Thoracic aorta (tissue), 2 donors: ENCODE results near the gene ZNRF3. TPM values are rescaled to one million over a fixed set of nuclear protein-coding genes. Genes with fewer than 3 reads are reported as not detected.

Experiments
- ATAC-seq: fragments of 150-250 bp; one replicate; pipeline ENCODE4 v1.8.0; 2017; ENCODE audit warnings: low read depth; ENCODE audit not compliant: insufficient number of reproducible peaks, low FRiP score
- DNase-seq: peaks from one replicate; pipeline ENCODE4 v3.0.0-alpha.2; 2020; ENCODE audit warnings: low spot score
- H3K27ac ChIP-seq, 2 donors: fragments of 200-600 bp; sonication (generic); 1 replicate in 1 of 2; 2 replicates in 1 of 2; pipeline ENCODE4 v1.5.1; 2016; ENCODE audit warnings: mild to moderate bottlenecking in 2 of 2, moderate library complexity in 2 of 2
- H3K27me3 ChIP-seq: fragments of 200-600 bp; sonication (generic); replicated peaks from 2 replicates; pipeline ENCODE4 v1.6.0; 2016; ENCODE audit warnings: mild to moderate bottlenecking; ENCODE audit not compliant: insufficient read depth
- H3K36me3 ChIP-seq: fragments of 200-600 bp; sonication (generic); one replicate; pipeline ENCODE4 v1.5.1; 2016
- H3K4me1 ChIP-seq, 2 donors: fragments of 200-600 bp; sonication (generic); 1 replicate in 1 of 2; 2 replicates in 1 of 2; pipeline versions ENCODE4 v1.5.1 to v1.6.0; 2016; ENCODE audit warnings: low read depth in 2 of 2, mild to moderate bottlenecking in 1 of 2; ENCODE audit not compliant: control insufficient read depth in 1 of 2
- H3K4me3 ChIP-seq: fragments of 200-600 bp; sonication (generic); 2 replicates; pipeline ENCODE4 v1.5.1; 2016; ENCODE audit warnings: mild to moderate bottlenecking
- H3K9me3 ChIP-seq: fragments of 200-600 bp; sonication (generic); 2 replicates; pipeline ENCODE4 v1.5.1; 2016
- total RNA-seq, 2 donors: library from RNA; depleted of rRNA; stranded (reverse); fragments of >200 nt; gene quantifications; one replicate each; pipeline versions ENCODE4 v1.1.0 to v1.2.3, GENCODE V29; 2016
- TF ChIP-seq, protein P1 (sequence below): fragments of 200-600 bp; sonication (generic); IDR thresholded peaks from one replicate; pipeline ENCODE4 v1.5.1; 2019; ENCODE audit warnings: antibody characterized with exemption

The ZNRF3 gene
- total RNA-seq, 2 donors from 2014 or later, result 17.2 to 23.1 TPM

DNA sequence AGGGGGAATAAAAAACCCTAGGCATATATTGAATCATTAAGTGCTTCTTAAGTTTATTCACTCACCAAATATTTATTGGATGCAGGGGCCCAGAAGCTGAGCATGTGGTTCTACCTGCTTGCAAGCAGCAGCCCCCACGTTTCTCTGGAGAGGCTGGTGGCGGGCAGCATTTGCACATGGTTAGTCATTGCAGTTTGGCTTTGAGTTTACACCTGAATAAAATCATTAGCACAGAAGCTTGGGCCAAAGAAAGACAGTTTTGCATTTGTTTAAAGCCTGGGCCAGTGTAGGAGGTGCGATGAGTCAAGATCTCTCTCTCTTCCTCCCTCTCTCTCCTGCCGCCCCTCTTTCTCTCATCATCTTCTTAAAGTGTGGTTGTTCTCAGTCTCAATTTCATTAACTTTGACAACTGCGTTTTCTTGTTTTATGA lies 105.7 kb downstream of the ZNRF3 start:
- Histone ChIP-seq H3K4me3 (no peak overlapping the region), H3K27ac (peak overlapping the region; percentile 29 to 59), H3K27me3 (no peaks in the 10 kb centered on the region), H3K36me3 (no peaks in the 10 kb centered on the region), H3K9me3 (no peaks in the 10 kb centered on the region), H3K4me1 (peaks cover 28 to 63% of the 10 kb centered on the region in 2 donors)
- DNase-seq (no peak), ATAC-seq (no peak)
- TF ChIP-seq, protein P1, sequence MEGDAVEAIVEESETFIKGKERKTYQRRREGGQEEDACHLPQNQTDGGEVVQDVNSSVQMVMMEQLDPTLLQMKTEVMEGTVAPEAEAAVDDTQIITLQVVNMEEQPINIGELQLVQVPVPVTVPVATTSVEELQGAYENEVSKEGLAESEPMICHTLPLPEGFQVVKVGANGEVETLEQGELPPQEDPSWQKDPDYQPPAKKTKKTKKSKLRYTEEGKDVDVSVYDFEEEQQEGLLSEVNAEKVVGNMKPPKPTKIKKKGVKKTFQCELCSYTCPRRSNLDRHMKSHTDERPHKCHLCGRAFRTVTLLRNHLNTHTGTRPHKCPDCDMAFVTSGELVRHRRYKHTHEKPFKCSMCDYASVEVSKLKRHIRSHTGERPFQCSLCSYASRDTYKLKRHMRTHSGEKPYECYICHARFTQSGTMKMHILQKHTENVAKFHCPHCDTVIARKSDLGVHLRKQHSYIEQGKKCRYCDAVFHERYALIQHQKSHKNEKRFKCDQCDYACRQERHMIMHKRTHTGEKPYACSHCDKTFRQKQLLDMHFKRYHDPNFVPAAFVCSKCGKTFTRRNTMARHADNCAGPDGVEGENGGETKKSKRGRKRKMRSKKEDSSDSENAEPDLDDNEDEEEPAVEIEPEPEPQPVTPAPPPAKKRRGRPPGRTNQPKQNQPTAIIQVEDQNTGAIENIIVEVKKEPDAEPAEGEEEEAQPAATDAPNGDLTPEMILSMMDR, result no peak

DNA sequence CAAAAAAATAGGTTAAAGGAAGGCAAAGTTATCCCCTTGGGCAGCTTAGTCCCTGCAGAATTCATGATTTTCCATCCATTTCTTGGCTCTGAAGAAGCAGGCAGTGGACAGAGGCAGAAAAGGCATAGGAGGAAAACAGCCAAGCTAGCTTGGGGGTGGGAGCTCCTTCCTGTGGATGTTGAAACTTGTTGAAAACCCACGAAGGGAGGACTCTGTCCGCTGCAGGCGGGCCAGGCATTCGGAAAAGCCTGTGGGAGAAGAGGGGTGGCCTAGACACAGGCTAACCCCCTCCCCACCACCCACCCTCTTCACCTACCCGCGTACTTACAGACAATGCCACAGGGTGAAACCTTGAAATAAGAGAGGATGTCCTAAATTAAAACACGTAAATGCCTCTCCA lies 106.1 kb downstream of the ZNRF3 start:
- H3K9me3 ChIP-seq, result no peaks in the 10 kb centered on the region
- H3K27me3 ChIP-seq, result no peaks in the 10 kb centered on the region
- TF ChIP-seq, protein P1, result no peak
- DNase-seq (no peak), ATAC-seq (no peak)
- peaks cover 28 to 63% of the 10 kb centered on the region in 2 donors for H3K4me1 ChIP-seq
- peak overlapping the region; percentile 29 to 59 for H3K27ac ChIP-seq
- H3K4me3 ChIP-seq, result no peak overlapping the region
- no peaks in the 10 kb centered on the region for H3K36me3 ChIP-seq

- no peaks in the 10 kb centered on the region for H3K27me3 ChIP-seq
- TF ChIP-seq, protein P1, result no peak
- ATAC-seq (no peak), DNase-seq (no peak)
- H3K4me1 ChIP-seq, result peaks cover 28 to 63% of the 10 kb centered on the region in 2 donors
- peak overlapping the region; percentile 29 to 59 for H3K27ac ChIP-seq
- no peaks in the 10 kb centered on the region for H3K36me3 ChIP-seq
- no peak overlapping the region for H3K4me3 ChIP-seq
- H3K9me3 ChIP-seq, result no peaks in the 10 kb centered on the region
Observed at GRCh38 chr22:28989912-28990311, 106.5 kb downstream of the ZNRF3 start.

DNA sequence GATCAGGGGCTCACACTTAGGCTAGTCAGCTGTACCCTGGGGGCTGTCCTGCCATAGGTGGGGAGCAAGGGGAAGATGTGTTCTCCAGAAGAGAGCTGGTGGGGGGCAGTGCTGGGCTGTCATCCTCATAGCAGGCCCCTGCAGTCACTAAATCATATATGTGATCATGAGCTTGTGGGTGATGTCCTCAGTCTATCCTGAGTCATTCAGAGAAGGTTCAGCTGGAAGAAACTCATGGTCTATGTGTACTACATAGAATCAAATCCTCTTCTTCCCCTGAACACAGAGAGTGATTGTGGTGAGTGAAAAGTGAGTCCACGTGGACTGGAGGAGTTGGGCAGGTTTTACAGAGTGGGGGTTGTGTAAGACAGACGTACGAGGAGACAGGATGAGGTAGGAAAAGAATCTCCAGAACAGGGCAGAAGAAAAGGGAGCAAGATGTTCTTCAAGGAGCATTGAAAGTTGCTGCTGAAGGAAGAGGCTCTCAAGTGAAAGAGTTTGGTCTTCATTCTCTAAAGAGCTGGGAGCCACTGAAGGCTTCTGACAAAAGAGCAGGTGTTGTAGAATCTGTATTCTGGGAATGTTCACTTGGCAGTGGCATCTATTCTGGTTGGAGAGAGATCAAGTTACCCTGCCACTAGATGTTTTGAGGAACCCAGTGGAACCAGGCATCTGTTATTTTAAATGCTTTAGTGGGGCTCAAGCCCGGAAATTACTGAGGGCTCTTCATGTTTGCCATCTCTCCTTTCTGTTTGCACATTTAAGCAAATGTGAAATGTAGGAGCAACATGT lies 109.4 kb downstream of the ZNRF3 start:
- H3K9me3 ChIP-seq, result no peaks in the 10 kb centered on the region
- no peak overlapping the region for H3K4me3 ChIP-seq
- no peaks in the 10 kb centered on the region for H3K27me3 ChIP-seq
- no peak overlapping the region for H3K27ac ChIP-seq
- TF ChIP-seq, protein P1, result no peak
- peaks cover 12 to 40% of the 10 kb centered on the region in 2 donors for H3K4me1 ChIP-seq
- H3K36me3 ChIP-seq, result no peaks in the 10 kb centered on the region
- no peak for ATAC-seq
- DNase-seq, result no peak

DNA sequence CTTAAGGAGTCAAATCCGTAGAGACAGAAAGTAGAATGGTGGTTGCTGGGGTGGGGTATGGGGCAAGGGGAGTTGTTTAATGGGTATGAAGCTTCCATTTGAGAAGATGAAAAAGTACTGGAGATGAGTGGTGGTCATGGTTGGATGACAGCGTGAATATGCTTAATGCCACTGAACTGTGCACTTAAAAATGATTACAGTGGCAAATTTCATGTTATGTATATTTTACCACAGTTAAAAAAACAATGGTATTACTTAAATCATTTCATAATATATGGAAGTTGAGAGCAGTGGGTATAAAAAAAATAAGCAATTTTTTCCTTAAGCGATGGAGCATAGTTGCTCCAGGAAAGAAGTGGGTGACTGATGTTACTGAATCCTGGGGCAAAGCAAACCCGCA lies 111.2 kb downstream of the ZNRF3 start:
- H3K27me3 ChIP-seq, result no peaks in the 10 kb centered on the region
- no peak overlapping the region for H3K4me3 ChIP-seq
- no peak overlapping the region for H3K27ac ChIP-seq
- H3K4me1 ChIP-seq, result peaks cover 7 to 31% of the 10 kb centered on the region in 2 donors
- TF ChIP-seq, protein P1, result no peak
- ATAC-seq, result no peak
- DNase-seq, result no peak
- H3K36me3 ChIP-seq, result no peaks in the 10 kb centered on the region
- H3K9me3 ChIP-seq, result no peaks in the 10 kb centered on the region
